GM19452 (cell line): ENCODE data around the gene PLEKHH3.
"Not testable (repeated sequence)": the region's sequence is repeated elsewhere in the genome, so short reads cannot be mapped to it uniquely, and the experiment has no call there.

Experiments
- ATAC-seq: cut with Tn5 transposase; IDR thresholded peaks from one replicate; pipeline ENCODE4 v1.9.1; 2021; ENCODE audit not compliant: unreplicated experiment

The PLEKHH3 gene

GRCh38 chr17:42673266-42673884 is 3.4 kb downstream of the PLEKHH3 start:
- ATAC-seq = no peak

DNA sequence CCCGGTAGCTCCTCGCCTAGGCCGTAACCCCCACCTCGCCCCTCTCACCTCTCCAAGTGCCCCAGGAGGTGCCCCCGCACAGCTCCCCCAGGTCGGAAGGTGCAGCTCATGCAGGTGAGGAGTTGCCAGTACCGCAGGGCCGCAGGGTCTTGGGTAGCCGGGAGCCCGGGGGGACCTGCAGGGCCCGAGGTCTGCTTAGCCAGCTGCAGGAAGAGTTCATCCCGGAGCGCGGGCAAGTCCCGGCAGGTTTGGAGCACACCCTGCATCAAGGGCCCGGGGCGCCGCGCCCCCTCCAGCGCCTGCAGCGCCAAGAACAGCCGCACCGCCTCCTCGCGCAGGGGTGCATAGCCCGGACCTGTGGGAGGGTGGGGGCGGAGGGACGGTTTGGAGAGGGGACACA is 4.8 kb downstream of the PLEKHH3 start:
- no peak for ATAC-seq

DNA sequence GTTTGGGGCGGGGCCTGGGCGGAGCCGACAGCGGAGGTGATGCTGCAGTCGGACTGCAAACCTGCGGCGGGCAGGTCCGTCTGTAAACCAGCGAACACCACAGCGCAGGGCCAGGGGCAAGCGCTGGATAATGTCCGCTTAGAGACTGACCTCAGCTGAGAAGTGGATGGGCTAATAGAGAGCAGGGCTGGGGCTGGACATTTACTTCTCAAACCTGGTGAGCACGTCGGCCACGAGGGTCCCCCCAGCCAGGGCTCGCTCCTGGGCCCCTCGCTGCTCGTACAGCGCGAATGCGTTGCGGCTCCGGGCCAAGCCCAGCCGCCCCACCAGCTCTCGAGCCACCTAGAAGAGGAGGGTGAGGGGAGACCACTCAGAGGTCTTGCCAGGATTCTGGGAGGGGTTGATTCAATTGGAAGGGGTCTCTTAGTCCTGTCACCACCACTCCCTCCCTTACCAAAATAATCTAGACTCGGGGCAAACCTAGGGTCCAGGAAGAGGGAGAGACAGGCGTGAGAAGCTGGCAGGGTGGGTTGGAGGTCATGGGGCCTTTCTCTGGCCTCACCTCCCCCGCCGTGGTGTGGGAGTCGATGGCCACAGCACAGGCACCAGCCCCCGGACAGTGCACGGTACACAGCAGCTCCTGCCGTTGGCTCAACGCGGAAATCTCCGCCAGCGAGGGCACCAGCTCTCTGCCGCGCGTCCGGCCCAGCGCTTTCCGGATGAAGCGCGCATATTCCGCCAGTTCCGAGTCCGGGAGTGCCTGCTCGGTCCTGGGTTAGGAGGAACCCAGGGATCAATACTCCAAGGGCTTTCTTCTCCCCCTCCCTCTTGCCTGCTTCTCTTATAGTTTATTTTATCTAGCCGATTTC is 5.8 kb downstream of the PLEKHH3 start:
- no peak for ATAC-seq

DNA sequence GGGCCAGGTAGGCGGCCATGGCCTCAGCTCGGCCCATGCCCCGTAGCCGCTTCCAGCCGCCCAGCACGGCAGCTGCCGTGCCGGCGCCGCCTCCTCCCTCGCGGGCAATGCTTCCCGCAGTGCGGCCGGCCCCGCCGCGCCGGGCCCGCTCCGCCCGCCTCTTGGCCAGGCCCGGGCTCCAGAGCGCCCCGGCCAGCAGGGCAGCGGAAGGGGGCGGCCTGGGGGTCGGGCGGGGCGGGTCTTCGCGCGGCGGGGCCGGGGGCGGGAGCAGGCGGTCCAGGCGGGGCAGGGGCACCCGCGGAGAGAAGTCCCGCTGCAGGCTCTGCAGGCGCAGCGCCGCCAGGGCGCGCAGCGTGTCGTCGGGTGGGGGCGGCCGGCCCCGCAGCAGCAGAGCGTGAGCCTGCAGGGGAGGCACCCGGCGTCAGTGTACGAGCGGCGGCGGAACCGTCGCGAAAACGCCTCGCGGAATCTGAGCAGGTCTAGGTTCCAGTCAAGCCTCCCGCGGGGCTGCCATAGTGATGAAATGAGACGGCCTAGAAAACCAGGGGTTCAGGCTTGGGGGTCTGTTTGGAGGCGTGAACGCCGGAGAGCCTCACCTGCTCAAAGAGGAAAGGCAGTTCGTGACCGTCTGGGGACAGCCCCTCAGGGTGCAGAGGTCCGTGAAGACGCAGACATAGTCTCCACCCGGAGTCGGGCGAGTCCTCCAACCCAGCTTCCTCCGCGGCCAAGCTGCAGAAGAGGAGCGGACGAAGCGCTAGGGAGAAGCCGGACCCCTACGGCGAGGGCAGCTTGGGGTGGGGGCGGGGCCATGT is 6.6 kb downstream of the PLEKHH3 start:
- no peak for ATAC-seq

DNA sequence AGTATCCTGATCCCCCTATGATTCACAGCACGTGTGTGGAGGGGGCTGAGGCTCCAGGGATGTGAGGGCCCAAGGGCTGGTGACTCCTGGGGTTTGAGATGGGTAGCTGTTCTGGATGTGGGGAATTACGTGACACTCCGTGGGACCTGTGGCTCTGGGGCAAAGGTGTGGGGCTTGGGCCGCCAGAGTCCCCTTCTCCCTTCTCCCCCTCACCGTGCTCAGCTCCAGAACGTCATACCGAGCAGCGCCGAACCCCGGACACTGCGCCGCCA is 7.2 kb downstream of the PLEKHH3 start:
- no peak for ATAC-seq

GRCh38 chr17:42667088-42667951 is 9.5 kb downstream of the PLEKHH3 start:
- ATAC-seq = no peak

DNA sequence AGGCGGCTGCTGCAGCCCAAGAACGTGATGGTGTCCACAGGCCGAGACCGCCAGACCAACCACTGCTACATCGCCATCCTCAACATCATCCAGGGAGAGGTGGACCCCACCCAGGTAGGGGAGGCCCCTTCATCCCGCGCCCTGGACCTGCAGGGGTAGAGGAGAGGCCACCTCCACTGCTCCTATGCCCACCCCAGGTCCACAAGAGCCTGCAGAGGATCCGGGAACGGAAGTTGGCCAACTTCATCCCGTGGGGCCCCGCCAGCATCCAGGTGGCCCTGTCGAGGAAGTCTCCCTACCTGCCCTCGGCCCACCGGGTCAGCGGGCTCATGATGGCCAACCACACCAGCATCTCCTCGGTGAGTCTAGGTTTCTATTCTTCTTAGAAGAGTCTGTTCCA is 10.7 kb downstream of the PLEKHH3 start:
- not testable (repeated sequence) for ATAC-seq

- ATAC-seq = no peak
Observed at GRCh38 chr17:42665581-42666001, 11.2 kb downstream of the PLEKHH3 start.

- ATAC-seq = no peak
Observed at GRCh38 chr17:42660692-42661345, 16.0 kb downstream of the PLEKHH3 start.

DNA sequence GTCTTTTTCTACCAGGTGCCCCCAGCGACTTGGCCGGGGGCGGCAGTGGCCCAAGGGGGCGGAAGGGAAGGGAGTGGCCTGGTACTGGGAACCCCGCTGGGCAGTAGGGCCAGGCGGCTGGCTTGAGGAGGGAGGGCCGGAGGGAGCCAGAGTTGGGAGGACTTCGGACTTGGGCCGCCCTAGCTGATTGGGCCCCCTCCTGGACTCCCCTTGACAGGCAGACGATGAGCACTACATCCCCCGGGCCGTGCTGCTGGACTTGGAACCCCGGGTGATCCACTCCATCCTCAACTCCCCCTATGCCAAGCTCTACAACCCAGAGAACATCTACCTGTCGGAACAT is 16.9 kb downstream of the PLEKHH3 start:
- not testable (repeated sequence) for ATAC-seq

GRCh38 chr17:42659079-42659931 is 17.5 kb downstream of the PLEKHH3 start, which contains the start of gene TUBG2:
TSS of gene TUBG2 (plus strand) at chr17:42659284. CDS start at chr17:42659504, 220 bp downstream.
- ATAC-seq = no peak

DNA sequence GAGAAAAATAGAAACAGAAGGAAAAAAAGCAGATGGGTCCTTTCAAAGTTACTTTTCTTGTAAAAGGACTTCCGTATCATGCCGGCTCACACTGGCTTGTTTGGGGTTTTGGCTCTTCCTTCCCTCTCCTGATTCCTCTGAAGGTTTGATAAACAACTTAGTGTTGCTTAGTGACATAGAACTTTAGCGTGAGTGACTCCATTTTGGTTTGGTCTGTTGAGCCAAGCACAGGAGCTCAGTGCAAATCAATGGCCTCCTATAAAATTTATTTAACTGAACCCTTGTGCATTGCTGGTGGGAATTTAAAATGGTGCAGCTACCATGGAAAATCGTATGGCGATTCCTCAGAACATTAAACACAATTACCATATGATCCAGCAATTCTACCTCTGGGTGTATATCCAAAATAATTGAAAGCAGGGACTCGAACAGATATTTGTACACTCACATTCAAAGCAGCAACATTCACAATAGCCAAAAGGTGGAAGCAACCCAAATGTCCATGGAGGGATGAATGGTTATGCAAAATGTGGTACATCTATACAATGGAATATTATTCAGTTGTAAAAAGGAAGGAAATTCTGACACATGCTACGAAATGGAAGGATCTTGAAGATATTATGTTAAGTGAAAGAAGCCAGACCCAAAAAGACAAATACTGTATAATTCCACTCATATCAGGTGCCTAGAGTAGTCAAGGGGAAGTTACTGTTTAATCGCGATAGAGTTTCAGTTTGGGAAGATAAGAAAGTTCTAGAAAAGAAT is 18.8 kb downstream of the PLEKHH3 start:
- no peak for ATAC-seq

DNA sequence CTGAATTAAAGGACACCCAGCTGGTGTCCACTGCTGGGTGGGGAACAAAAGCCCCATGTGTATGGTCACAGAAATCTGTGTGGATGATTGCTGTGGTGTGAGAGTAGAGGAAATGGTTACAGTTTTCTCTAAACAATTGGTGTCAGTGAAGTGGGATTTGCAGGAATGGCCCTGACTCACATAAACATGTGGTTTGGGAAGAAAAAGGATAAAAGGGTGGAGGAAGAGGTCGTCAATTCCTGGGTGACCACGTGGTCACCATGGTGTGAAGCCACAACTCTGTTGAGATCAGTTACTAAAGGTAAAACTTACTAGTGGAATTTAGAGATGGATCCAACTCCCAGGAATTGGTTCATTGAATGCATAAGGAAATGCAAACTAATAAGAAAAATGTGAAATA is 21.3 kb downstream of the PLEKHH3 start:
- ATAC-seq = no peak

DNA sequence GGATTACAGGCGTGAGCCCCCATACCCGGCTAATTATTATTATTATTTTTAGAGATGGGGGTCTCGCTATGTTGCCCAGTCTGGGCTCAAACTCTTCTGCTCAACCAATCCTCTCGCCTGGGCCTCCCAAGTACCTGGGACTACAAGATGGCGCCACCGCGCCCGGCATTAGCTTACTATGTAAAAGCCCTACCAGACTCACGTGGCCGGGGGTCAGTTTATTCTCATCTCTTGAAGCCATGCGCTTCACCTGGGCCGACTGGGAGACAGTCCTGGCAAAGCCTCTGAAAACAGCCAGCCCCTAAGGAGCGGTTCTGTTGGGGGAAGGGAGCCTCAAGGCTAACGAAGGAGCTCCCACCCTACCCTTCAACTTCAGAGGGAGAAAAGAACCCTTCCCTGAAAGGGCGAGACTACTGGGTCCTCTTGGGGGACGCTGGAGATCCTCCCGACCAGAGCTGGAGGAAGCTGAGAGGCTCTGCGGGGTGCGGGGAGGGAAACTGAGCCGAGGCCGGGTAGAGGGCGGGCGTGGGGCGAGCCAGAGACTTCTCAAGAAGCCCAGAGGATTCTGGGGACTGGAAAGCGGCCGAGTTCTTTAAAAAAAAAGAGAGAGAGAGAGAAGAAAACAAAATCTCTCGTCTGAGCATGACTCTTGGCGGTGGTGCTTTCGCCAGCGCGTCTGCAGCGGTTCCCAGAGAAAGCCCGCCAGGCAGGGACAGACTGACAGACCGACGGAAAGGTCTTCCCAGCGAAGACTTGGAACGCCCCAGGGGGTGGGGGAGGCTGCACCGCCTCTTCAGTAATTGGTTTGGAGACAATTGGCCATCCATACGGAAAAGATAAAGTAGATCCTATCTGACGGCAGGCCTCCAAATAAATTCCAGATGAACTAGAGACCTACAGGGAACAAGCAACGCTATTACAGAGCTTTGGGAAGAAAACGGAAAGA is 23.3 kb downstream of the PLEKHH3 start:
- no peak for ATAC-seq

GRCh38 chr17:42651392-42651791 is 25.4 kb downstream of the PLEKHH3 start:
- no peak for ATAC-seq

- no peak for ATAC-seq
Observed at GRCh38 chr17:42647778-42648177, 29.0 kb downstream of the PLEKHH3 start.

DNA sequence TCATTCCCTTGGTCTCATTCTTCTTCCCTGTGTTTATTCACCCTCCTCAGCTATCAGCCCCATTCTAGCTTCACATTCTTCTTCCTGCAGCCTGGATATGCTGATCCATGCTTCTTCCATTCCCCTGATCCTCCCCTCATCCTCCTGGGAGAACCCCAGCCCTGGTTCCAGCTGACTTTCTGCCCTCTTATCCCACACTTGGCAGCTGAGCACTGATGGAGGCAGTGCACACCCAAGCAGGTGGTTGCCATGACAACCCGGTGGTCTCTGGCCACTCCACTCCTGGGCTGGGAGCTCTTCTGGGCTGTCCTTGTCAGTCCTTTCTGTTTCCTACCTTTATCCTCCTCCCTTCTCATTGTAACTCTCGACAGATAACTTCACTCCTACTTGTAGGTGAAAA is 34.5 kb downstream of the PLEKHH3 start:
- ATAC-seq = no peak

- no peak for ATAC-seq
Observed at GRCh38 chr17:42640121-42640520, 36.7 kb downstream of the PLEKHH3 start.
